Neural cell (in vitro differentiated cells): Measurements from ENCODE around the gene PRKCE.

Experiments used
- EP300 ChIP-seq: fragments of 450-650 bp; conservative IDR thresholded peaks from 2 replicates; pipeline ENCODE4 v1.6.1; 2014; ENCODE audit warnings: antibody characterized with exemption, mild to moderate bottlenecking, moderate library complexity; ENCODE audit not compliant: poor library complexity, severe bottlenecking
- EZH2 ChIP-seq: fragments of 200-600, 300-800 bp; shearing (Covaris generic), sonication (generic); IDR thresholded peaks from 2 replicates; pipeline ENCODE4 v1.6.1; 2014; ENCODE audit warnings: antibody characterized with exemption, low read length, borderline replicate concordance, mild to moderate bottlenecking; ENCODE audit not compliant: insufficient read depth, poor library complexity, severe bottlenecking
- MXI1 ChIP-seq: fragments of 450-650 bp; conservative IDR thresholded peaks from 2 replicates; pipeline ENCODE4 v1.6.1; 2014; ENCODE audit warnings: antibody characterized with exemption, mild to moderate bottlenecking; ENCODE audit not compliant: poor library complexity, severe bottlenecking
- POLR2AphosphoS5 ChIP-seq: IDR thresholded peaks from 2 replicates; pipeline ENCODE4 v1.6.1; 2012
- RAD21 ChIP-seq: fragments of 450-650 bp; conservative IDR thresholded peaks from 2 replicates; pipeline ENCODE4 v1.6.1; 2014; ENCODE audit warnings: antibody characterized with exemption, mild to moderate bottlenecking, moderate library complexity
- TAF1 ChIP-seq: IDR thresholded peaks from 2 replicates; pipeline ENCODE4 v1.6.1; 2012; ENCODE audit warnings: low read depth
- TF ChIP-seq, protein P1 (sequence below): fragments of 450-650 bp; IDR thresholded peaks from 2 replicates; pipeline ENCODE4 v1.5.1; 2014; ENCODE audit warnings: antibody characterized with exemption, mild to moderate bottlenecking, moderate library complexity; ENCODE audit not compliant: poor library complexity, severe bottlenecking
- TF ChIP-seq, protein P2 (sequence below): IDR thresholded peaks from 2 replicates; pipeline ENCODE4 v1.6.1; 2012; ENCODE audit warnings: borderline replicate concordance

DNA sequence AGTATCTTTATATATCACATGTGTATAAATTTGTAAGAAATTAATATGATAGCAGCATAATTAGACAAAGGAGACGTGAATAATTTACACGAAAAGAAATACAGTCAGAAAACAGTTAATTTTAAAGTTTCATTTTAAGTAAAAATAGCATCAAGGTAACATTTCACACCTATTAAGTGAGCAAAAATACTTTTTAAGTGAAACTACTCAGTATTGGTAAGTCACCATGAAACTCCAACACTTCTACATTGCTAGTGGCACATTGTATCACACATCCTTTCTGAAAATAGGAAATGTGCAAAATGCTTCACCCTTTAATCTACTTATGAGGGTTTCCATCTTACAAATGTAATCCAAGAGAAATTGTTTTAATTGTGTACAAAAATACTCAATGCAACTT, 357.8 kb downstream of the PRKCE start:
- TF ChIP-seq, protein P1, sequence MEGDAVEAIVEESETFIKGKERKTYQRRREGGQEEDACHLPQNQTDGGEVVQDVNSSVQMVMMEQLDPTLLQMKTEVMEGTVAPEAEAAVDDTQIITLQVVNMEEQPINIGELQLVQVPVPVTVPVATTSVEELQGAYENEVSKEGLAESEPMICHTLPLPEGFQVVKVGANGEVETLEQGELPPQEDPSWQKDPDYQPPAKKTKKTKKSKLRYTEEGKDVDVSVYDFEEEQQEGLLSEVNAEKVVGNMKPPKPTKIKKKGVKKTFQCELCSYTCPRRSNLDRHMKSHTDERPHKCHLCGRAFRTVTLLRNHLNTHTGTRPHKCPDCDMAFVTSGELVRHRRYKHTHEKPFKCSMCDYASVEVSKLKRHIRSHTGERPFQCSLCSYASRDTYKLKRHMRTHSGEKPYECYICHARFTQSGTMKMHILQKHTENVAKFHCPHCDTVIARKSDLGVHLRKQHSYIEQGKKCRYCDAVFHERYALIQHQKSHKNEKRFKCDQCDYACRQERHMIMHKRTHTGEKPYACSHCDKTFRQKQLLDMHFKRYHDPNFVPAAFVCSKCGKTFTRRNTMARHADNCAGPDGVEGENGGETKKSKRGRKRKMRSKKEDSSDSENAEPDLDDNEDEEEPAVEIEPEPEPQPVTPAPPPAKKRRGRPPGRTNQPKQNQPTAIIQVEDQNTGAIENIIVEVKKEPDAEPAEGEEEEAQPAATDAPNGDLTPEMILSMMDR: no peak
- TF ChIP-seq EZH2: no peak
- TF ChIP-seq RAD21: no peak
- no peak for TF ChIP-seq MXI1
- TF ChIP-seq, protein P2, sequence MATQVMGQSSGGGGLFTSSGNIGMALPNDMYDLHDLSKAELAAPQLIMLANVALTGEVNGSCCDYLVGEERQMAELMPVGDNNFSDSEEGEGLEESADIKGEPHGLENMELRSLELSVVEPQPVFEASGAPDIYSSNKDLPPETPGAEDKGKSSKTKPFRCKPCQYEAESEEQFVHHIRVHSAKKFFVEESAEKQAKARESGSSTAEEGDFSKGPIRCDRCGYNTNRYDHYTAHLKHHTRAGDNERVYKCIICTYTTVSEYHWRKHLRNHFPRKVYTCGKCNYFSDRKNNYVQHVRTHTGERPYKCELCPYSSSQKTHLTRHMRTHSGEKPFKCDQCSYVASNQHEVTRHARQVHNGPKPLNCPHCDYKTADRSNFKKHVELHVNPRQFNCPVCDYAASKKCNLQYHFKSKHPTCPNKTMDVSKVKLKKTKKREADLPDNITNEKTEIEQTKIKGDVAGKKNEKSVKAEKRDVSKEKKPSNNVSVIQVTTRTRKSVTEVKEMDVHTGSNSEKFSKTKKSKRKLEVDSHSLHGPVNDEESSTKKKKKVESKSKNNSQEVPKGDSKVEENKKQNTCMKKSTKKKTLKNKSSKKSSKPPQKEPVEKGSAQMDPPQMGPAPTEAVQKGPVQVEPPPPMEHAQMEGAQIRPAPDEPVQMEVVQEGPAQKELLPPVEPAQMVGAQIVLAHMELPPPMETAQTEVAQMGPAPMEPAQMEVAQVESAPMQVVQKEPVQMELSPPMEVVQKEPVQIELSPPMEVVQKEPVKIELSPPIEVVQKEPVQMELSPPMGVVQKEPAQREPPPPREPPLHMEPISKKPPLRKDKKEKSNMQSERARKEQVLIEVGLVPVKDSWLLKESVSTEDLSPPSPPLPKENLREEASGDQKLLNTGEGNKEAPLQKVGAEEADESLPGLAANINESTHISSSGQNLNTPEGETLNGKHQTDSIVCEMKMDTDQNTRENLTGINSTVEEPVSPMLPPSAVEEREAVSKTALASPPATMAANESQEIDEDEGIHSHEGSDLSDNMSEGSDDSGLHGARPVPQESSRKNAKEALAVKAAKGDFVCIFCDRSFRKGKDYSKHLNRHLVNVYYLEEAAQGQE: no peak
- no peak for TF ChIP-seq POLR2AphosphoS5
- no peak for TF ChIP-seq TAF1
- no peak for TF ChIP-seq EP300
